Measurements from ENCODE around the gene RBM12. TPM values are rescaled to one million over a fixed set of nuclear protein-coding genes. Genes with fewer than 3 reads are reported as not detected.

Gene RBM12
- total RNA-seq, 2 experiments from 2014 or later: 122 to 148 TPM

- Mint-ChIP-seq H3K27ac (no peak overlapping the region), H3K36me3 (ENCODE audit: low read depth) (peaks cover 17% of the 10 kb centered on the region), H3K27me3 (peaks cover 2% of the 10 kb centered on the region), H3K4me1 (peaks cover 39% of the 10 kb centered on the region), H3K9me3 (ENCODE audit: low read depth) (no peaks in the 10 kb centered on the region), H3K4me3 (no peak overlapping the region)
- intact Hi-C loops (cut with DNase I, micrococcal nuclease): no loop called here
- ChIA-PET POLR2A (no interaction called here), CTCF (interaction anchor here (0.6 to 6.7 kb wide), 5 partner anchors 14 to 333 kb away, joined by 3 to 92 read pairs (median 6); partner anchors contain the start of genes CPNE1, RBM12 and SCAND1)
- ATAC-seq (no peak), DNase-seq (no peak)
Measured at GRCh38 chr20:35621560-35621946, 43.1 kb downstream of the RBM12 start.

GRCh38 chr20:35620818-35621559 is 43.7 kb downstream of the RBM12 start:
- Mint-ChIP-seq H3K27ac (peak overlapping the region; percentile 17), H3K9me3 (ENCODE audit: low read depth) (no peaks in the 10 kb centered on the region), H3K36me3 (ENCODE audit: low read depth) (peaks cover 13% of the 10 kb centered on the region), H3K27me3 (peaks cover 2% of the 10 kb centered on the region), H3K4me3 (no peak overlapping the region), H3K4me1 (peaks cover 41% of the 10 kb centered on the region)
- no peak for ATAC-seq
- intact Hi-C loops (cut with DNase I, micrococcal nuclease): no loop called here
- DNase-seq: no peak
- POLR2A ChIA-PET: interaction anchor here (1.1 kb wide), 1 partner anchor 47 kb away, joined by 3 read pairs; no protein-coding TSS in a partner anchor
- CTCF ChIA-PET: interaction anchor here (0.6 to 6.7 kb wide), 8 partner anchors 14 to 333 kb away, joined by 3 to 92 read pairs (median 4); partner anchors contain the start of genes CPNE1, RBM12 and SCAND1

- no peaks in the 10 kb centered on the region for H3K9me3 Mint-ChIP-seq (ENCODE audit: low read depth)
- peak overlapping the region; percentile 92 for H3K27ac Mint-ChIP-seq
- DNase-seq (peak; percentile 93), ATAC-seq (peak; percentile 51)
- ChIA-PET CTCF (interaction anchor here (0.6 to 6.7 kb wide), 28 partner anchors 10 to 473 kb away, joined by 3 to 92 read pairs (median 3); partner anchors contain the start of genes CPNE1, NFS1, RBM12 and RBM39), POLR2A (interaction anchor here (0.5 to 2.5 kb wide), 16 partner anchors 11 to 398 kb away, joined by 3 to 55 read pairs (median 4); partner anchors contain the start of genes CPNE1, RBM12, RBM39 and SCAND1)
- intact Hi-C loops (cut with DNase I, micrococcal nuclease): loop anchor here (1.0 to 5.0 kb wide), 8 partner anchors 41 to 433 kb away; partner anchors contain the start of genes CEP250 (in 1 of the 2), ERGIC3 (in 1 of the 2), NFS1 (in 1 of the 2) and ROMO1 (in 1 of the 2)
- H3K4me1 Mint-ChIP-seq: peaks cover 48% of the 10 kb centered on the region
- peaks cover 2% of the 10 kb centered on the region for H3K36me3 Mint-ChIP-seq (ENCODE audit: low read depth)
- H3K4me3 Mint-ChIP-seq: peak overlapping the region; percentile 83
- H3K27me3 Mint-ChIP-seq: peaks cover 2% of the 10 kb centered on the region
Measured at GRCh38 chr20:35619196-35620095, 45.3 kb downstream of the RBM12 start.

- ChIA-PET POLR2A (interaction anchor here (0.5 to 2.5 kb wide), 8 partner anchors 16 to 124 kb away, joined by 3 to 55 read pairs (median 8); partner anchors contain the start of genes CPNE1, RBM12 and RBM39), CTCF (interaction anchor here (0.6 to 6.7 kb wide), 19 partner anchors 11 to 1026 kb away, joined by 3 to 92 read pairs (median 4); partner anchors contain the start of genes CPNE1, ERGIC3, RBM12 and RBM39)
- peak overlapping the region; percentile 83 for H3K27ac Mint-ChIP-seq
- H3K9me3 Mint-ChIP-seq (ENCODE audit: low read depth): no peaks in the 10 kb centered on the region
- peaks cover 2% of the 10 kb centered on the region for H3K27me3 Mint-ChIP-seq
- H3K36me3 Mint-ChIP-seq (ENCODE audit: low read depth): peaks cover 2% of the 10 kb centered on the region
- no peak for ATAC-seq
- DNase-seq: peak; percentile 44
- H3K4me1 Mint-ChIP-seq: peaks cover 50% of the 10 kb centered on the region
- intact Hi-C loops (cut with DNase I, micrococcal nuclease): loop anchor here (1.0 to 5.0 kb wide), 8 partner anchors 42 to 434 kb away; partner anchors contain the start of genes CEP250 (in 1 of the 2), ERGIC3 (in 1 of the 2), NFS1 (in 1 of the 2) and ROMO1 (in 1 of the 2)
- peak overlapping the region; percentile 83 for H3K4me3 Mint-ChIP-seq
Measured at GRCh38 chr20:35618263-35619131, 46.2 kb downstream of the RBM12 start.

GRCh38 chr20:35617397-35618262 is 47.1 kb downstream of the RBM12 start:
- H3K4me3 Mint-ChIP-seq: peak overlapping the region; percentile 83
- intact Hi-C loops (cut with DNase I, micrococcal nuclease): loop anchor here (2.0 to 5.0 kb wide), 9 partner anchors 75 to 1625 kb away; partner anchors contain the start of genes CEP250 (in 1 of the 2), ERGIC3 (in 1 of the 2), MMP24OS (in 1 of the 2) and NFS1 (in 1 of the 2)
- no peaks in the 10 kb centered on the region for H3K9me3 Mint-ChIP-seq (ENCODE audit: low read depth)
- ChIA-PET POLR2A (interaction anchor here (0.6 to 3.0 kb wide), 6 partner anchors 16 to 164 kb away, joined by 3 to 35 read pairs (median 9); partner anchors contain the start of genes CPNE1, RBM12 and RBM39), CTCF (interaction anchor here (0.6 to 6.7 kb wide), 7 partner anchors 12 to 337 kb away, joined by 3 to 92 read pairs (median 3); partner anchors contain the start of genes CPNE1, RBM12 and SCAND1)
- H3K27me3 Mint-ChIP-seq: peaks cover 2% of the 10 kb centered on the region
- DNase-seq: peak; percentile 76
- H3K36me3 Mint-ChIP-seq (ENCODE audit: low read depth): peaks cover 2% of the 10 kb centered on the region
- peak; percentile 5 for ATAC-seq
- peaks cover 50% of the 10 kb centered on the region for H3K4me1 Mint-ChIP-seq
- peak overlapping the region; percentile 76 for H3K27ac Mint-ChIP-seq

GRCh38 chr20:35616465-35617396 is 48.0 kb downstream of the RBM12 start:
- CTCF ChIA-PET: interaction anchor here (0.5 to 6.7 kb wide), 14 partner anchors 12 to 625 kb away, joined by 3 to 92 read pairs (median 3); partner anchors contain the start of genes CPNE1, RBM12 and SCAND1
- POLR2A ChIA-PET: interaction anchor here (0.6 to 3.0 kb wide), 10 partner anchors 13 to 163 kb away, joined by 3 to 35 read pairs (median 4); partner anchors contain the start of genes CEP250, CPNE1, PHF20 and RBM12
- Mint-ChIP-seq H3K4me3 (peak overlapping the region; percentile 83), H3K27ac (peak overlapping the region; percentile 84), H3K36me3 (ENCODE audit: low read depth) (peaks cover 2% of the 10 kb centered on the region), H3K27me3 (peaks cover 2% of the 10 kb centered on the region), H3K4me1 (peaks cover 50% of the 10 kb centered on the region), H3K9me3 (ENCODE audit: low read depth) (no peaks in the 10 kb centered on the region)
- no peak for ATAC-seq
- DNase-seq: peak; percentile 78
- intact Hi-C loops (cut with DNase I, micrococcal nuclease): loop anchor here (1.0 to 5.0 kb wide), 19 partner anchors 15 to 1624 kb away; partner anchors contain the start of genes CEP250 (in 2 of the 2), ERGIC3 (in 2 of the 2), NFS1 (in 2 of the 2) and RBM39 (in 2 of the 2)

GRCh38 chr20:35615667-35616464 is 48.8 kb downstream of the RBM12 start, which contains the start of gene SPAG4:
Gene SPAG4, plus strand, starts transcription at chr20:35615829. Its CDS starts 175 bp downstream, at chr20:35616004.
- Mint-ChIP-seq H3K4me3 (peak within 1 kb of the TSS; percentile 83), H3K4me1 (peaks cover 48% of the 10 kb centered on the region), H3K36me3 (ENCODE audit: low read depth) (no peaks in the 10 kb centered on the region)

More at GRCh38 chr20:35615667-35616464, 48.8 kb downstream of the RBM12 start, which contains the start of gene SPAG4:
- Mint-ChIP-seq H3K9me3 (ENCODE audit: low read depth) (no peaks in the 10 kb centered on the region), H3K27me3 (peaks cover 2% of the 10 kb centered on the region), H3K27ac (peak within 1 kb of the TSS; percentile 94)
- ATAC-seq (peak; percentile 86), DNase-seq (peak; percentile 100)
- intact Hi-C loops (cut with DNase I, micrococcal nuclease): loop anchor here (1.0 to 5.0 kb wide), 19 partner anchors 15 to 1623 kb away; partner anchors contain the start of genes CEP250 (in 2 of the 2), ERGIC3 (in 2 of the 2), NFS1 (in 2 of the 2) and RBM39 (in 2 of the 2)
- CTCF ChIA-PET: interaction anchor here (0.5 to 6.7 kb wide), 8 partner anchors 11 to 624 kb away, joined by 3 to 92 read pairs (median 4); partner anchors contain the start of genes CPNE1, RBM12 and SCAND1
- POLR2A ChIA-PET: interaction anchor here (0.7 to 3.0 kb wide), 12 partner anchors 13 to 161 kb away, joined by 3 to 35 read pairs (median 4); partner anchors contain the start of genes CEP250, CPNE1, ERGIC3 and NFS1
